H7 (cell line): ENCODE results near the gene TPSD1. TPM values are rescaled to one million over a fixed set of nuclear protein-coding genes. Genes with fewer than 3 reads are reported as not detected.
A peak's percentile ranks its signal among the peaks of the same experiment; 100 is the strongest.
"Not testable (repeated sequence)": the region's sequence is repeated elsewhere in the genome, so short reads cannot be mapped to it uniquely, and the experiment has no call there.

Experiments
- DNase-seq: peaks from one replicate; pipeline ENCODE4 v3.0.0; 2012
- H3K27me3 ChIP-seq: 2 replicates; pipeline ENCODE4 v1.6.0; 2011; ENCODE audit warnings: mild to moderate bottlenecking, low read length; ENCODE audit not compliant: control insufficient read depth, insufficient read depth
- H3K36me3 ChIP-seq: replicated peaks from 2 replicates; pipeline ENCODE4 v1.5.1; 2011; ENCODE audit warnings: low read length; ENCODE audit not compliant: control insufficient read depth, insufficient read depth
- H3K4me3 ChIP-seq: 2 replicates; pipeline ENCODE4 v1.5.1; 2011; ENCODE audit warnings: low read depth, mild to moderate bottlenecking, control low read depth, low read length, moderate library complexity; ENCODE audit not compliant: insufficient read depth
- total RNA-seq: library from RNA; depleted of rRNA; stranded (reverse); fragments of >200 nt; shearing (Covaris generic); gene quantifications from 2 replicates; pipeline ENCODE4 v1.2.3, GENCODE V29; 2014

Gene TPSD1
- total RNA-seq, 1 experiment from 2014 or later: not detected

GRCh38 chr16:1283996-1284616 lies 28.2 kb downstream of the TPSD1 start:
- peak; percentile 56 for DNase-seq
- no peaks in the 10 kb centered on the region for H3K36me3 ChIP-seq
- H3K4me3 ChIP-seq: no peak overlapping the region
- peaks cover 1% of the 10 kb centered on the region; the same call in 1 of the 2 replicates for H3K27me3 ChIP-seq

DNA sequence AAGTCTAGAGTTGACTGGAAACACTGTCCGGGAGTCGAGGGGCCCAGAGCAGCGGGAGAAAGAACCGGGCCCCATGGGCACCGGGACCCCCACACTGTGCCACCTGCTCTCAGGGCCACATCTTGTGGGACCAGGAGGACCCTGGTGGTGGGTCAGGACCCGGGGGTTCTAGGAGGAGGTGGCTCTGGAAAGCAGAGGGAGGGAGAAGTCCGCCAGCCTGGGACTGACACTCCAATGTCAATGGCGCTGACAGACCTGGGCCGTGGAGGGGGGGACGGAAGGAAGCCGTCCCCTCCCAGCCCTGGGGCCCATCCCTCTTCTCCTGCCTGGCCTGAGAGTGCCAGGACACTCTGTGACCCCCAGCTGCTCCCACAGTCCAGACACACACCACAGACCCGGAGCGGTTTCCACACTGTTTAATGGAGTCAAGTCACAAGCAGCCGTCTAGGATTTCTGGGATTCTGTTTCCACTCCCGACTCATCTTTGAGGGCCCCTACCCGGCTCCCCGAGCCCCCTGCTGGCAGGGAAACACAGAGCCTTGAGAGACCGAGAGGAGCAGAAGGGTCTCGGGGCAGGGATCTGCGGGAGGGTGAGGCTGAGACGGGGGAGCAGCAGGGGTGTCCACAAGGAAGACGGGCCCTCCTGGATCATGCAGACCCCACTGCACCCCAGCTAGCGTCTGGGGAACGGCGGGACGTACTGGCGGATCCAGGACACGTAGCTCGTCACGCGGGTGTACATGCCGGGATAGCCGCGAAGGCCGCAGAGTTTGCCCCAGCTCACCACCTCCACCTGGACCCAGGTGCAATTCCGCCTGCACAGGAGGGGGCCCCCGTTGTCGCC lies 30.0 kb downstream of the TPSD1 start:
- no peak overlapping the region for H3K4me3 ChIP-seq
- DNase-seq: peak; percentile 84
- H3K27me3 ChIP-seq: peaks cover 14% of the 10 kb centered on the region
- no peaks in the 10 kb centered on the region for H3K36me3 ChIP-seq

DNA sequence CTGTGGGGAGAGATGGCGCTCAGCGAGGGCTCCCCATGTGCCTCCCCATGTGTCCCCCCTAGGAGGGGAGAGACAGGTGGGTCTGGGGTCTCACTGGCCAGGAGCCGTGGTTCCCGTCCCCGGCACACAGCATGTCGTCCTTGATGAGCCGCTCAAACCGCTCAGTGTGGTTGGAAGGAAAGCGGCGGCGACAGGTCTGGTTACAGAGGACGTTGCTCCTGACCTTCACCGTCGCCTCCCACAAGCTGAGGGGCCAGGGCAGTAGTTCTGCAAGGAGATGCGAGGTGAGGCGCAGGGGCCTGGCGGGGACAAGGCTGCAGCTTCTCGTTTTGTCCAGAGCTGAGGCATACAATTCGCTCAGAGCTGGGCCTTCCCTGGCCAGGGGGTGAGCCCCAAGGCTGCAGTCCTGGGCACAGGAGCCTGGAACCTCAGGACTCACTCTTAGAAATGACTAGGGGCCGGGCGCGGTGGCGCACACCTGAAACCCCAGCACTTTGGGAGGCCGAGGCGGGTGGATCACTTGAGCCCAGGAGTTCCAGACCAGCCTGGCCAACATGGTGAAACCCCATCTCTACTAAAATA lies 30.7 kb downstream of the TPSD1 start:
- peaks cover 16% of the 10 kb centered on the region for H3K27me3 ChIP-seq
- no peak overlapping the region for H3K4me3 ChIP-seq
- DNase-seq: no peak
- no peaks in the 10 kb centered on the region for H3K36me3 ChIP-seq

GRCh38 chr16:1287982-1288670 lies 32.3 kb downstream of the TPSD1 start:
- H3K36me3 ChIP-seq: no peaks in the 10 kb centered on the region
- no peak overlapping the region for H3K4me3 ChIP-seq
- peaks cover 16% of the 10 kb centered on the region for H3K27me3 ChIP-seq
- DNase-seq: peak; percentile 61

- DNase-seq: peak; percentile 90
- H3K27me3 ChIP-seq: peaks cover 16% of the 10 kb centered on the region
- H3K36me3 ChIP-seq: no peaks in the 10 kb centered on the region
- H3K4me3 ChIP-seq: peak overlapping the region; percentile 33; the same call in 1 of the 2 replicates
Measured at GRCh38 chr16:1288813-1289476, 33.1 kb downstream of the TPSD1 start.

DNA sequence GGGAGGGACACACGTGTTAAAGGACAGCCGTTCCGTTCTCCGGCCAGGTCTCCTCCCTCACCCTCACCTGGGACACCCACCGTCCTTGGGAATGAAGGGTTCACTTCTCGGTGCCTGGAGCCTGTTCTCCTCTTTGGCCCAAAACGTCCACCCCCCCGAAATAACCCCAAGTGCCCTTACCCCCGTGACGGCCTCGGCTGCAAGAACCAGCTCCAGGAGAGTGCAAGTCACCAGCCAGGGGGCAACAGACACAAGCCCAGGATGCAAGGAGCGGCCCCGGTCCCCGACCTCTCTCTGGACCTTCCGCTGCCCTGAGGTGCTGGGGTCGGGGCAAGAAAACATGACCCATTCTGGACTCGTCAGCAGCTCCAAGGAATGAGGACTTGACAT lies 33.6 kb downstream of the TPSD1 start:
- DNase-seq: peak; percentile 76
- Histone ChIP-seq H3K27me3 (peaks cover 16% of the 10 kb centered on the region), H3K4me3 (peak overlapping the region; percentile 33; the same call in 1 of the 2 replicates), H3K36me3 (no peaks in the 10 kb centered on the region)

GRCh38 chr16:1290063-1290501 lies 34.2 kb downstream of the TPSD1 start:
- peak; percentile 84 for DNase-seq
- Histone ChIP-seq H3K36me3 (no peaks in the 10 kb centered on the region), H3K4me3 (peak overlapping the region; percentile 33; the same call in 1 of the 2 replicates), H3K27me3 (peaks cover 16% of the 10 kb centered on the region)

DNA sequence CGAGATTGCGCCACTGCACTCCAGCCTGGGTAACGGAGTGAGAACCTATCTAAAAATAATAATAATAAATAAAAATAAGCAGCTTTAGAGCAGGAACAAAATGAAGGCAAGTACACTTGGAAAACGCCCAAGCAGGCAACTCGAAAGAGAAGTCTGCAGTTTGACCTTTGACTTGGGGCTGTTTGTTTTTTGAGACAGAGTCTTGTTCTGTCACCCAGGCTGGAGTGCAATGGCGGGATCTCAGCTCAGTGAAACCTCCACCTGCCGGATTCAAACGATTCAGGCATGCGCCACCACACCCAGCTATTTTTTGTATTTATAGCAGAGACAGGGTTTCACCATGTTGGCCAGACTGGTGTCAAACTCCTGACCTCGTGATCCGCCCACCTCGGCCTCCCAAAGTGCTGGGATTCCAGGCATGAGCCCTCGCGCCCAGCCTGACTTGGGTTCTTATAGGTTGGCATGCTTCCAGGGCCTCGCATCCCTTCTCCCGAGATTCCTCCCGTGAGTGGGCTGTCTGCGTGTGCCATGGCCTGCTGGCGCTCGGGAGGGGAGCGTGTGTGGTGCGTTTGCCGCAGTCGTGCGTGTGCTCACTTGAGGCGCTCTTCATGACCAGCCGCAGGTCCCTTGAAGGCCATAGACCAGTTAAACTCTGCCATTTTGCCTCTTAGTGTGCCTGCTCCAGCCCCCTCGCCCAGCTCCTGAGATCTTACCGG lies 35.1 kb downstream of the TPSD1 start:
- peak; percentile 41 for DNase-seq
- no peaks in the 10 kb centered on the region for H3K36me3 ChIP-seq
- H3K27me3 ChIP-seq: peaks cover 16% of the 10 kb centered on the region
- H3K4me3 ChIP-seq: no peak overlapping the region

GRCh38 chr16:1291576-1291974 lies 35.7 kb downstream of the TPSD1 start:
- no peaks in the 10 kb centered on the region for H3K36me3 ChIP-seq
- peak; percentile 38 for DNase-seq
- H3K4me3 ChIP-seq: no peak overlapping the region
- H3K27me3 ChIP-seq: peaks cover 16% of the 10 kb centered on the region

- not testable (repeated sequence) for DNase-seq, H3K36me3 ChIP-seq, H3K4me3 ChIP-seq
- peaks cover 16% of the 10 kb centered on the region for H3K27me3 ChIP-seq
Measured at GRCh38 chr16:1292208-1292607, 36.3 kb downstream of the TPSD1 start.

GRCh38 chr16:1292808-1293207 lies 36.9 kb downstream of the TPSD1 start:
- peaks cover 15% of the 10 kb centered on the region for H3K27me3 ChIP-seq
- not testable (repeated sequence) for DNase-seq, H3K4me3 ChIP-seq, H3K36me3 ChIP-seq

- H3K4me3 ChIP-seq: no peak overlapping the region
- no peaks in the 10 kb centered on the region for H3K36me3 ChIP-seq
- peaks cover 14% of the 10 kb centered on the region for H3K27me3 ChIP-seq
- no peak for DNase-seq
Measured at GRCh38 chr16:1293921-1294656, 38.2 kb downstream of the TPSD1 start.

GRCh38 chr16:1295465-1295864 lies 39.6 kb downstream of the TPSD1 start:
- no peak overlapping the region for H3K4me3 ChIP-seq
- DNase-seq: peak; percentile 39
- peaks cover 3% of the 10 kb centered on the region for H3K27me3 ChIP-seq
- H3K36me3 ChIP-seq: no peaks in the 10 kb centered on the region
